Measurements from ENCODE around the gene COX7A1.

The COX7A1 gene

DNA sequence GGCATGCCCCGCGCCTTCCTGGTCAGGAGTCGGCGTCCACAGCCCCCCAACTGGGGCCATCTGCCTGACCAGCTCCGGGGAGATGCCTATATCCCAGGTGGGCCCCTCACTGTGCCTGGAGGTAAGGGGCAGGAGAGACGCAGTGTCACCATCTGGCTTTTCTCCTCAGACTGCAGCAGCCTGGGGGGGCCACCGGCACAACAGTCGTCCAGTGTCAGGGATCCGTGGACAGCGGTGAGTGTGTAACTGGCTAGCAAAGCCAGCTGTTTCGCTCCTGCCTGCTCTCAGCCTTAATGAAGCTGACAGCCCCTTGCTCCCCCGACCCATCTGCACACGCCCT, 41.1 kb downstream of the COX7A1 start:
- no peak for DNase-seq

GRCh38 chr19:36110487-36111199, 41.6 kb downstream of the COX7A1 start, which contains the start of gene OVOL3:
Gene OVOL3 (plus strand): TSS chr19:36111143. CDS start chr19:36111203, 60 bp downstream.
- no peak for DNase-seq

- DNase-seq, result no peak
Observed at GRCh38 chr19:36108684-36109083, 43.6 kb downstream of the COX7A1 start.

GRCh38 chr19:36106991-36107390, 45.3 kb downstream of the COX7A1 start:
- no peak for DNase-seq

GRCh38 chr19:36106441-36106840, 45.8 kb downstream of the COX7A1 start:
- DNase-seq, result no peak

GRCh38 chr19:36103842-36104552, 48.2 kb downstream of the COX7A1 start:
- DNase-seq, result no peak

GRCh38 chr19:36103040-36103626, 49.1 kb downstream of the COX7A1 start:
- DNase-seq, result no peak

GRCh38 chr19:36101550-36102327, 50.5 kb downstream of the COX7A1 start:
- no peak for DNase-seq
